Stimulated activated CD4-positive, alpha-beta T cell treated with anti-CD3 and anti-CD28 coated beads, Interleukin-1b, Interleukin-23, amount 100 ng/mL, for 48 hours (primary cell): Measurements from ENCODE around the gene KIF19.
"Not testable (repeated sequence)": the region's sequence is repeated elsewhere in the genome, so short reads cannot be mapped to it uniquely, and the experiment has no call there.

Experiments used
- DNase-seq: peaks from one replicate; pipeline ENCODE4 v3.0.0-alpha.2; 2020

The KIF19 gene

GRCh38 chr17:74391771-74392170 lies 65.7 kb downstream of the KIF19 start:
- no peak for DNase-seq

GRCh38 chr17:74392848-74393247 lies 66.8 kb downstream of the KIF19 start:
- DNase-seq, result no peak

DNA sequence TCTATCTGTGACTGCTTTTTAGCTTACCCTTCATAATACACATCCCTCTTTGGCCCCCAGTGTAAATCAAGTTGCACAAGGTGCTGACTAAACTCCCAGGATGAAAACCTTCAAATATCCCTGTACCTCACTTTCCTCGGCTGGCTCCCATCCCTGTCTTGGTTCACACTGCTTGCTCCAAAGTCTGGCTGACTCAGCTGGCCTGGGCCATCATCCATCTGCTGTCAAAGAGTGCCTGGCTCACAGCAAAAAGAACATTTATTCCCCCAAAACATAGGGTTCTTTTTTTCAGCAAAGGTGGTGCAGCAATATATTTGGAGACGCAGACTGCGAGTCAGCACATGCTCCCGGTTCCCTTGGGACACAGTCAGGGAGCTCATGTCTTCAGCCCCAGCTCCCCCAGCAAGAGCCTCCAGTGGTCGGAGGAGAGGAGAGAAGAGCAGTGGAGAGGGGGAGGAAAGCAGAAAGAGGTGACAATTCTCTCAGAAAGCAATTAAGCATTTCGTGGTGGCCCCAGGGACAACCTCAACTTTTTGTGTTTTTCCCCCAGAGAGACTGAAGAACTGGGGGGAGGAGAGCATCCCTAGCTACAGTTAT lies 67.4 kb downstream of the KIF19 start:
- DNase-seq, result no peak

- no peak for DNase-seq
Observed at GRCh38 chr17:74394275-74394950, 68.4 kb downstream of the KIF19 start.

DNA sequence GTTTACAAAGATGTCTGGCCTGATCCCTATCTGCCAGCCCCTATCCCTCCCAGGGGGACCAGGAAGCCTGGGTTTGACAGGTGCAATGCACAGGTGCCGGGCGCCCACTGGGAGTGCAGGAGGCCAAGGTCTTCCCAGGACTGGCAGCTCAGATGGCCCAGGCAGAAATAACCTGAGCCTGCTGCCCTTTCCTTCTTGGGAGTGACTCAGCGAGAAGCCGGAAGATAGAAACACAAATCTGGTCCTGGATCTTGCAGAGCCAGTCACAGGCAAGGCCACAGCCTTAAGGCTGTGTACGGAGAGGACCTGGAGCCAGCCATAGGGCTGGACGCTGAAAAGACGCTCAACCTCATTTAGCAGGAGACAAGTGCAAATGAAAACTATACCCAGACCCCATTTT lies 69.0 kb downstream of the KIF19 start:
- no peak for DNase-seq

- DNase-seq, result no peak
Observed at GRCh38 chr17:74396567-74396966, 70.5 kb downstream of the KIF19 start.

GRCh38 chr17:74402048-74402447 lies 76.0 kb downstream of the KIF19 start:
- DNase-seq, result no peak

- no peak for DNase-seq
Observed at GRCh38 chr17:74403512-74404137, 77.6 kb downstream of the KIF19 start.

DNA sequence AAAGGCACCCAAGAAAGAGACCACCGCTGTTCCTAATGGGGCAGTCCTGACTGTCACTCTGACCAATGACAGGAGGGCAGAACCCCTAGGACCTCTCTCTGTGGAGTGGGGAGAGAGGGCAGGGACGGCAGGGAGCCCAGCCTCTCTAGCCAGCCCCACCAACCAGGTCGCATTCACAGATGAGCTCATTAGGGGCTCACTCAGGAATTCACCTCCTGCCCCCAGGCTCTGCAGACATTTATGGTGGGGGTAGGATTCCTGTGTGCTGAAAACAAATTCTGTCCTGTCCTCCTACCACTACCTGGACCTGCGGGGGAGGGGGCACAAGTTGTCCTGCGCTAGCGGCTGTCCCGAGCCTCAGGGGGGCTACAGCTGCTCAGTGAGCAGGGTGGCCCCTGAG lies 78.2 kb downstream of the KIF19 start:
- DNase-seq, result no peak

DNA sequence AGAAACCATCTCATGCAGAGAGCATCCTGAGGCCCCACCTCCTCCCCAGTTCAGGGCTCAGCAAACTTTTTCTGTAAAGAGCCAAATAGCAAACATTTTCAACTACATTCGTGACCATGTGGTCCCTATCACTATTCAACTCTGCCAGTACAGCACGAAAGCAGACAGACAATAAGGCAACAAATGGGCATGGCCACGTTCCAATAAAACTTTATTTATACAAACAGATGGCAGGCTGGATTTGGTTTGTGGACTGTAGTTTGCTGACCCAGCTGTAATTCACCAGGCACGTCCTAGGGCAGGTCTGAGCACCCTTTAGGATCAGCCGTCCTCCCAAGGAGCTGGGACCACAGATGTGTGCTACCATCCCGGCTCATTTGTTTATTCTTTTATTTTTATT lies 78.8 kb downstream of the KIF19 start:
- DNase-seq, result no peak

DNA sequence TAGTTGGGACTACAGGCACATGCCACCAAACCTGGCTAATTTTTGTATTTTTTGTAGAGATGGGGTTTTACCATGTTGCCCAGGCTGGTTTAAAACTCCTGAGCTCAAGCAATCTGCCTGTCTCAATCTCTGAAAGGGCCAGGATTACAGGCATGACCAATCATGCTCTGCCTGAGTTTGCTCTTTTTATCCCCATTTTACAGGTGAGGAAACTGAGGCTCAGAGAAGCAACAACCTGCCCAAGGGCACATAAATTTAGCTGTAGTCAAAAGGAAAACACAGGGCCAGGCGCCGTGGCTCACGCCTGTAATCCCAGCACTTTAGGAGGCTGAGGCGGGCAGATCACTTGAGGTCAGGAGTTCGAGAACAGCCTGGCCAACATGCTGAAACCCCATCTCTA lies 79.3 kb downstream of the KIF19 start:
- DNase-seq, result not testable (repeated sequence)
